CD4-positive, alpha-beta T cell treated with Interleukin-1 beta for 1 hour (primary cell): ENCODE data around the gene EXOSC7.
"Not testable (repeated sequence)": the region's sequence is repeated elsewhere in the genome, so short reads cannot be mapped to it uniquely, and the experiment has no call there.

ENCODE experiments used
- DNase-seq, 2 donors: peaks; one replicate each; pipeline ENCODE4 v3.0.0-alpha.2; 2020 to 2022

EXOSC7 gene

DNA sequence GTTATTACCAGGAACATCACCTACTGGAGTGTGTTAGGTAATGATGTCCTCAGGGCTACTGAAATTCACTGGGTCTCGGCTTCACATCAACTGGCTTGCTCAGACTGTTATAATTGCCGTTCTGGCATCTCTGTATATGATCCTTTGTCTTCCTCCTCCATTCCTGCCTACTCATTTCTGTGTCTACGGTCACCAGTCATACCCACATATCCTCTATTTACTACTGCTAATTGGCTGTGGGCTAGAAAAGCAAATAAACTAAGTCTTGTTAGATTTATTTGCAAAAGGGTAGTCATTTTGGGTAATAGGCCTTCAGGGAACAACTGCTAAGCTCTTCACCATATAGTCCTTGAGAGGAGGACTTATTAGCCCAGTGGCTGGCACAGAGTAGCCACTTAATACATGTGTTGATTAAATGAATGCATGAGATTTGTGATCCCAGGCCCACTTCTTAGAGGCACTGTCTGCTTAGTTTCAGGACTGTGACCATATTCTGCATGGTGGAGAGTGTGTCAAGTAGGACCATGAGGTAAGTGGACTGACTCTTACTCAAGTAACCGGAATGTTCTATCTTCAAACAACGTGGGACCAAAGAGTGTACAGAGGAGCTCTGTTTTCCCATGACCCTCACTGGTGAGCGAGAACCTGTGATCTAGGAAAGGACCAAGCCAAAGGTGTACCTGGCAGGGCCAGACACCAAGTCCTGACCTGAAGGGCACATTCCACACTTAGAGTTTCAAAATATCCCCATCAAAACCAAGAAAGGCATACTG is 13.2 kb upstream of the EXOSC7 start:
- DNase-seq, result no peak

- no peak for DNase-seq
Measured at GRCh38 chr3:44963571-44964325, 12.3 kb upstream of the EXOSC7 start.

DNA sequence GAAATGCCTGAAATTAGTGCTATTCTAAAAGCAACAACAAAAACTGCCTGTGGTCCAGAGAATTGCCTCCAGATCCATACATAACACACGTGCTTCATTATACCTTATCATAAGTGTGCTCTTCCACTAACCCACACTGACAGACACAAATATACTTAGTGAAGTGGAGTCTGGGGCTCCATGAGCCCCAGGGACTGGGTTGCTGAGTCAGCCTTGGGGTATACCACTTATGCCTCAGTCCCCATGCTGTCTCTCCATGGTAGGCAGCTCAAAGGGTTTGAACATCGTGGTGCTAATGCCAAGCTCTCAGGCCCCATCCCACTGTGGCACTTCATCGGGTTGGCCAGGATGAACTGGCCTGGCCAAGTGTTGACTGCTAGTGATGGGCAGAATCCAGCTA is 10.9 kb upstream of the EXOSC7 start:
- DNase-seq, result no peak

DNA sequence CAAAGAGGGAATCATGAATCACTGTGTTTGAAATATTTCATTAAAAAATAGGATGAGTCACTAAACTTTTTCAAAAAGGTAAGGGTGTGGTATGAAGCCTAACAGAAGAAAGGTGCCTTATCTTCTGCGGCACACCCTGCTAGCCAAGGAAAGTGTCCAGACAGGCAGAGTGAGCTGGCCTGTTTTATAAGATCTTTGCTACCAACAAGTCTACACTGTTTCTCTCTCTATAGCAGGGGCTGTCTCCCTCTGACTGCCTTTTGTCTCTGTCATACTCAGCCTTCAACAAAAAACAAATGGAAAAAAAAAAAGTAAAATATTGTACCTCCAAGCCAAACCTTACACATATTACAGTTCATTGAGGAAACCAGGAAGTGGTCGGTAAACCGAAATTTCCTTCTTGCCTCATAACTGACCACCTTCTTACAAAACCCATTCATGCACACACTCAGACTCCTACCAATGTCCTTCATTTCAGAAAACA is 9.2 kb upstream of the EXOSC7 start:
- no peak for DNase-seq

DNA sequence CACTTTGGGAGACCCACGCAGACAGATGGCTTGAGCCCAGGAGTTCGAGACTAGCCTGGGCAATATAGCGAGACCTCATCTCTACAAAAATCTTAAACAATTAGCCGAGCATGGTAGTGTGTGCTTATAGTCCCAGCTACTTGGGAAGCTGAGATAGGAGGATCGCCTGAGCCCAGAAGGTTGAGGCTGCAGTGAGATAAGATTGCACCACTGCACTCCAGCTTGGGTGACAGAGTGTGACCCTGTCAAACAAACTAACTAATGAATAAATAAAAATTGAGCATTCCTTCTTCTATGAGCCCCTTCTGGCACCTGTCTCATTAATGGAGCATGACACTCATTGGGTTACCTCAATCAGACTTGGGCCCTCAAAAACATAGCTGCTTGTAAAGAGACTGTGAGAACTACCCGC is 7.6 kb upstream of the EXOSC7 start:
- no peak for DNase-seq

- peak; percentile 5 to 13 for DNase-seq
Measured at GRCh38 chr3:44969154-44969827, 6.8 kb upstream of the EXOSC7 start.

DNA sequence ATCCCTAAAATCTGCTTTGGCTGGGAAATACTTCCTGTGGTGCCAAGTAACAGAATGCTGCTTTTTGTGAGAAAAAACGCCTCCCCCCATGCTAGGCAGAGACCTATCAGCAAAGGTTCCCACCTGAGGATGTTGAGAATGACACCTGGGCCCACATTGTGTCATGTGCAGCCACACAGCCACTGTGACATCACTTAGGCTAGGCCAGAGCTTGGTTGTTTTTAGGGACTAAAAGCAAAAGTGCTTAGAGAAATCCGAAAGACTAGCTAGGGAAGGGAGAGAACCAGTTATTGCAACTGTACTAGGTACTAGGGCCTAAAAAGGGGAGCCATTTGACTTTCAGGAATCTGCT is 6.2 kb upstream of the EXOSC7 start:
- DNase-seq, result no peak

DNA sequence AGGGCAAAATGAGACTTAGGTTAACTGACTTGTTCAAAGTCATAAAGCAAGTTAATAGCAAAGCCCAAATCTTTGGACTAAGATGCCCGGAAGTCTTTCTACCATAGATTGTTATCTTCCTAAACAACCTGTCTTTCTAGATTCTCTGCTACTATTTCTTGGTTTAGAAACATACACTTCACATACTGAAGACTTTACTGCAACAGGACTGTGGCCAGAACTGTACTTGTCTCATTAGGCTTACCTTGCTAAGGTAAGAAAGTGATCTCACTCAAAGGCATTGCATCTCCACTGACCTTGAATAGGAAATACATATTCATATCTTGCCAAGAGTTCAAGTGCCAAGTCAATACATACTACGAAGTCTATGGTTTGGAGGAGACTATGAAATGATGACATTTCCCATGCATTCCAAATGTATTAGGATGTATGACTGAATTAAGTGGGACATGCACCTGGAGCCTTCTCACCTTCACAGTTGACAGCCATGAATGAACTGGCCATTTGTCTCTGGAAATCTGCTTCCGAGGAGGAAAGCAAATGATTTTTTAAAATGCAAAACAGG is 5.0 kb upstream of the EXOSC7 start:
- DNase-seq, result no peak

DNA sequence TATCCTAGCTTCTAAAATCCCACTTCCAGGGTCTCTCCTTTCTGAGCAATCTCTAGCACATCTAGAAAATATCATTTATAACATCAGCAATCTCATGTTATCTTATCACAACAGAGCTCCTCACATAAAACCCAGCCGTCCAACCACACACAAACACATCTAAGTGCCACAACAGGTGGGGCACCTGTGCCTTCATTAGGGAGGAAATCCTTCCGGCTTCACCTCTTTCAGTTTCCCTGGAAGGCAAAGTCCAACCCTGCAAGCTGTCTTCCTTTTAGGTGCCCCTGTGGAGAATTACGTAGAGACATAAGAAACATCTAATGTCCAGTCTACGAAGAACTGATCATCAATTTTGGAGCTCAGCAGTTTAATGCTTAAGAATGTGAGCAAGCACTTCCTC is 1.6 kb upstream of the EXOSC7 start:
- DNase-seq, result no peak

GRCh38 chr3:44981220-44981619 is 5.2 kb downstream of the EXOSC7 start:
- no peak for DNase-seq

DNA sequence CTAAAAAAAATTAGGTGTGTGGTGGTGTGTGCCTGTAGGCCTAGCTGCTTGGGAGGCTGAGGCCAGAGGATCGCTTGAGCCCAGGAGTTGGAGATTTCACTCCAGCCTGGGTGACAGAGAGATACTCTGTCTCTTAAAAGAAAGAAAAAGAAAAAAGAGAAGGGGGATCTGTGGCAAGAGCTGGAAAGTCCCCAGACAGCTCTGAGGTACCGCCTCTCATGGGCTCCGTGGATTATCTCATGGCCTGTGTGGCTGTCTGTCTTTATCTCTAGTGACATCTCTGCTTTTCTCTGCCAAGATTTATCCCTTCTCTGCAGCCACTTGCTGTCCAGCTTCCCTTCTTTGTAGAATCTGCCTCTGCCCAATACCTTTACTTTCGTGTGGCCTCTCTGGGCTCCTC is 5.7 kb downstream of the EXOSC7 start:
- DNase-seq, result no peak

DNA sequence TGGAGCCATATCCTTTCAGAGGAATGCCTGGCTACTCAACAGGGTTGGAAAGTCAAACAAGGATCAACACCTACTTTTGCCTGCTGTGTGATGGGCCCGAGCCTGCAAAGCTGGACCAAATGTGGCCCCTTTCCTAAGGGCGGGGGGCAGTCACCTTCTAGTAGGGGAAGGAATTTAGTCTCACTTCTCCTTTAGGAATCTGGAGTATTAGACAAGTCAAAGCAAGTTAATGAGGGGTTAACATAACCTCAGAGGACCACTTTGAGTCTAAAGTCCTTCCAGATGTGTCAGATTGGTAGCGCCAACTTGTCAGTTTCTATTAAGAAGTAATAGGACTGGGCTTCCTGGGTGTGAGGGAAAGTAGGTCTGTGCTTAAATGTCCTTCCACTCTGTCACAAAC is 6.8 kb downstream of the EXOSC7 start:
- no peak for DNase-seq

- DNase-seq, result no peak
Measured at GRCh38 chr3:44983484-44983941, 7.5 kb downstream of the EXOSC7 start.

DNA sequence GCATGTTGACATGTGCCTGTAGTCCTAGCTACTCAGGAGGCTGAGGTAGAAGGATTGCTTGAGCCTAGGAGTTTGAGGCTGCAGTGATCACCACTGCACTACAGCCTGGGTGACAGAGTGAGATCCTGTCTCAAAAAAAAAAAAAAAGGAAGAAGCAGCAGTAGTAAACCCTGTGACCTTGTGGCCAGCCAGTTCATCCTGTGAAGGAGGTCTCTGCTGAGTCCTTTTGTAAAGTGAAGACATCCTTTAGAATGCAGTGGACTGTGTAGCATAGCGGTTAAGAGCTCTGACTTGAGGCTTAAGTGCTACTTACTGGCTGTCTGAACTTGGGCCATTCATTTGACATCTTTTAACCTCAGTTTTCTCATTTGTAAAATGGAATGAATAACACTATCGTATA is 8.3 kb downstream of the EXOSC7 start:
- DNase-seq, result peak in 1 of 2 donors; percentile 5

GRCh38 chr3:44986330-44986729 is 10.3 kb downstream of the EXOSC7 start:
- not testable (repeated sequence) for DNase-seq

- DNase-seq, result no peak
Measured at GRCh38 chr3:44987332-44987731, 11.3 kb downstream of the EXOSC7 start.

- no peak for DNase-seq
Measured at GRCh38 chr3:44988073-44988472, 12.0 kb downstream of the EXOSC7 start.

DNA sequence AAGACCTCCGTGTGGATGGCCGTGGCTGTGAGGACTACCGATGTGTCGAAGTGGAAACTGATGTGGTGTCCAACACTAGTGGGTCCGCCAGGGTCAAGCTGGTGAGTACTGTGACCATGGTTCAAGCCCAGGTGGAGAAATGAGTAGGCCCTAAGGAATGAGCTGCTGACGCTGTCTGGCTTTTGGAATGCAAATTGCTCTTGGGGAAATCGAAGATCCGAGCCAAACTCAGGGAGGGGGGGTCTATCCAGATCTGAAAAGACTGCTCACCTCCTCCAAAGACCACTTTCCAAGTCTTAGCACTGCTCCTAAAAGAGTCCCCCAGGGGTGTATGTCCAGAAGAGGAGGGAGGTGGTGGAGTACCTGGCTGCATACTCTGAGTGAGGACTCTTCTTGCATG is 13.1 kb downstream of the EXOSC7 start:
- no peak for DNase-seq

DNA sequence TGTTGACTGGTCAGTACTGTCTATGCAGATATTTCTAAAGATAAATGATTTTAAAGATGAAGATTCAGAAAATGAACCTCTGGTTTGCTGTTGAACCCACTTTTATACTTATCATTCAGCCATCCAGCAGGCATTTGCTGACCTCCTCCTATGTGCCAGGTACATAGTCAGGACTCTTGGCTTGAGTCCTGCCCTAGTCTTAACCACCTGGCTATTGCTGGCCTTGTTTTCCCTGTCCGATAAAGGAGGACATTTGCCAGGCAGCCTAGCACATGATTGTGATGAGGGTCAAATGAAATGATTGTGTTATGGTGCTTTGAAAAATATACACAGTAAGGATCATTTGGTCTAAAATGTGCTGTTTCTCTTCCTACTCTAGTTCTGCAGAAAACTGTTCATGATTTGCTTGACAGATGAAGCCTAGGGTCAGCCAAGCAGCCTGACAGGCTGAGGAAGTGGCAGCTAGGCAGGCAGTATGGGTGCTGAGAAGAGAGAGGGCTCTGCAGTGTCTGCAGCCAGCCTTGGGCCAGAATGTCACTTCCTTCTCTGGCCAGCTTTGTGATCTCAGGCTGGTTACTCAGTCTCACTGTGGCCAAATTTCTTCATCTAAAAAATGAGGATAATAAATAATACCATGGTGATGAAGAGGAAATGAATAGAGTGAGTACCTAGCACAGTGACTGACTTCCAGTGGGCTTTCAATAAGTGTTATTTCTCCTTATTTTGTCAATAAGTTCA is 13.8 kb downstream of the EXOSC7 start:
- DNase-seq, result no peak

DNA sequence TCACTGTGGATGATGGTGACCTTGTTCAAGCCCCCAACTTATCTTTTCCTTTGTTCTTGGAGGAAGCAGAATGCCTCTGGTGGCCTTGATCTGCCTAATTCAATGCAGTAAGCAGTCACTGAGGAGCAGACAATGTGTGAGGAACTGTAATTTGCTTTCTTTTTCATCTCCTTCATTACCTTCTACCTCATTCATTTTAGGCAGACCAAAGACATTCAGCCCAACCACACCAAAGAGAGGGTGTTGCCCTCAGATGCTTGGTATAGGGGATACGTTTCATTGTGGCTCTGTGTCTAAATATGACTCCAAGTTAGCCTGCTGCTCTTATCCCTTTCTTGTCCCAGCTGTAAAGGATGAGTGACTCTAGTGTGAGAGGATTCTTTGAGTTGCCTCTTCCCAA is 15.3 kb downstream of the EXOSC7 start:
- DNase-seq, result no peak

- peak in 1 of 2 donors; percentile 27 for DNase-seq
Measured at GRCh38 chr3:44992555-44993470, 16.8 kb downstream of the EXOSC7 start.
